DOHH2 (cell line): ENCODE measurements around the gene INSYN2B.

ENCODE experiments used
- H3F3A ChIP-seq: fragments of 200-600 bp; sonication (generic), shearing (Covaris generic); 2 replicates; pipeline ENCODE4 v1.6.0; 2016; ENCODE audit warnings: antibody characterized with exemption, mild to moderate bottlenecking; ENCODE audit not compliant: control insufficient read depth, insufficient read depth
- H3K27ac ChIP-seq: fragments of 200-600 bp; sonication (generic); 2 replicates; pipeline ENCODE4 v1.5.1; 2014; ENCODE audit warnings: low read depth, mild to moderate bottlenecking, low read length, moderate library complexity
- H3K27me3 ChIP-seq: fragments of 200-600 bp; sonication (generic); 2 replicates; pipeline ENCODE4 v1.6.1; 2014; ENCODE audit warnings: mild to moderate bottlenecking, low read length, mixed read lengths; ENCODE audit not compliant: control insufficient read depth
- H3K36me3 ChIP-seq: fragments of 200-600 bp; sonication (generic); 2 replicates; pipeline ENCODE4 v1.6.1; 2014; ENCODE audit warnings: mild to moderate bottlenecking, low read length, moderate library complexity, mixed read lengths; ENCODE audit not compliant: control insufficient read depth
- H3K4me1 ChIP-seq: fragments of 200-600 bp; sonication (generic); 2 replicates; pipeline ENCODE4 v1.6.1; 2014; ENCODE audit warnings: mild to moderate bottlenecking, low read length, mixed read lengths; ENCODE audit not compliant: control insufficient read depth
- H3K4me2 ChIP-seq: fragments of 200-600 bp; sonication (generic); 2 replicates; pipeline ENCODE4 v1.6.0; 2014; ENCODE audit warnings: mild to moderate bottlenecking, low read length, moderate library complexity
- H3K4me3 ChIP-seq: fragments of 200-600 bp; sonication (generic); 2 replicates; pipeline ENCODE4 v1.5.1; 2014; ENCODE audit warnings: mild to moderate bottlenecking, low read length, mixed read lengths
- H3K79me2 ChIP-seq: fragments of 200-600 bp; sonication (generic); 2 replicates; pipeline ENCODE4 v1.6.1; 2014; ENCODE audit warnings: mild to moderate bottlenecking, low read length, mixed read lengths; ENCODE audit not compliant: control insufficient read depth
- H3K9me2 ChIP-seq: fragments of 200-600 bp; sonication (generic); replicated peaks from 2 replicates; pipeline ENCODE4 v1.6.1; 2014; ENCODE audit warnings: mild to moderate bottlenecking, low read length, mixed read lengths; ENCODE audit not compliant: control insufficient read depth
- H3K9me3 ChIP-seq: fragments of 200-600 bp; sonication (generic); 2 replicates; pipeline ENCODE4 v1.6.1; 2014; ENCODE audit warnings: antibody characterized with exemption, low read length, mixed read lengths; ENCODE audit not compliant: control insufficient read depth, insufficient read depth
- H4K20me1 ChIP-seq: fragments of 200-600 bp; sonication (generic); 2 replicates; pipeline ENCODE4 v1.6.0; 2014; ENCODE audit warnings: low read depth, mild to moderate bottlenecking, antibody characterized with exemption, low read length, moderate library complexity; ENCODE audit not compliant: control insufficient read depth, insufficient read depth
- CTCF ChIP-seq: fragments of 200-600 bp; sonication (generic); IDR thresholded peaks from one replicate; pipeline ENCODE4 v1.5.1; 2014; ENCODE audit warnings: antibody characterized with exemption, mild to moderate bottlenecking, low read depth, low read length; ENCODE audit not compliant: poor library complexity, severe bottlenecking
- EZH2phosphoT487 ChIP-seq: fragments of 200-600 bp; sonication (generic); IDR thresholded peaks from 2 replicates; pipeline ENCODE4 v1.6.1; 2017; ENCODE audit warnings: borderline replicate concordance, mild to moderate bottlenecking, antibody characterized with exemption, low read length, moderate library complexity, mixed read lengths

Gene INSYN2B

DNA sequence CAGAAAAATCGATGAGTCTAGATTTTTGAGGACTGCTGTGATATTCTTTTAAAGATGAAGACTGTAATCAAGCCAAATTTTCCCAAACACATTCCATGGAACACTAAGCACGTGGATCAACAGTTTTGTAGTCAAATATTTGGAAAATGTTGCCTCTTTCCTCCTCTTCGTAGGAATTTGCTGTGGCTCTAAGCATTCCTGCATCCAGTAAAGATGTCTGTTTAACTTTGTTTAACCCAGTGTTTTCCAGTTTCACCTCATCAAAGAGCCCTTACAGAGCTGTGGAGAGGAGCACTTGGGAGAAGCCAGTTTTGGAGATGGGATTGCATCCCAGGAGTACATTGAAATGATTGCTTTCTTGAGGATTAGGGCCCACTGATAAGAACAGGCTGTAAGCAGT, 58.9 kb downstream of the INSYN2B start:
- Histone ChIP-seq H3K4me2 (no peak overlapping the region), H3F3A (no peaks in the 10 kb centered on the region), H3K27me3 (no peaks in the 10 kb centered on the region), H4K20me1 (no peaks in the 10 kb centered on the region), H3K27ac (no peak overlapping the region), H3K9me2 (no peaks in the 10 kb centered on the region), H3K4me3 (no peak overlapping the region), H3K9me3 (no peaks in the 10 kb centered on the region), H3K79me2 (no peaks in the 10 kb centered on the region), H3K36me3 (peaks cover 3% of the 10 kb centered on the region; the same call in 1 of the 2 replicates), H3K4me1 (no peaks in the 10 kb centered on the region)
- no peak for TF ChIP-seq EZH2phosphoT487
- TF ChIP-seq CTCF = no peak

- Histone ChIP-seq H3K4me2 (no peak overlapping the region), H3K27ac (no peak overlapping the region), H4K20me1 (no peaks in the 10 kb centered on the region), H3K9me3 (no peaks in the 10 kb centered on the region), H3K27me3 (no peaks in the 10 kb centered on the region), H3K36me3 (peaks cover 3% of the 10 kb centered on the region; the same call in 1 of the 2 replicates), H3K79me2 (no peaks in the 10 kb centered on the region), H3K4me3 (no peak overlapping the region), H3F3A (no peaks in the 10 kb centered on the region), H3K4me1 (no peaks in the 10 kb centered on the region), H3K9me2 (no peaks in the 10 kb centered on the region)
- no peak for TF ChIP-seq CTCF
- TF ChIP-seq EZH2phosphoT487 = no peak
Observed at GRCh38 chr5:169920474-169920873, 59.8 kb downstream of the INSYN2B start.

GRCh38 chr5:169918228-169918627, 62.1 kb downstream of the INSYN2B start:
- Histone ChIP-seq H3K9me2 (no peaks in the 10 kb centered on the region), H4K20me1 (no peaks in the 10 kb centered on the region), H3K27ac (no peak overlapping the region), H3K36me3 (peaks cover 3% of the 10 kb centered on the region; the same call in 1 of the 2 replicates), H3F3A (no peaks in the 10 kb centered on the region), H3K27me3 (no peaks in the 10 kb centered on the region), H3K4me3 (no peak overlapping the region), H3K9me3 (no peaks in the 10 kb centered on the region), H3K4me2 (no peak overlapping the region), H3K4me1 (no peaks in the 10 kb centered on the region), H3K79me2 (no peaks in the 10 kb centered on the region)
- TF ChIP-seq EZH2phosphoT487 = no peak
- no peak for TF ChIP-seq CTCF

- no peak overlapping the region for H3K4me2 ChIP-seq
- H3K9me2 ChIP-seq = no peaks in the 10 kb centered on the region
- H3K9me3 ChIP-seq = no peaks in the 10 kb centered on the region
- H3K27me3 ChIP-seq = no peaks in the 10 kb centered on the region
- no peak for TF ChIP-seq EZH2phosphoT487
- TF ChIP-seq CTCF = no peak
- no peaks in the 10 kb centered on the region for H3K79me2 ChIP-seq
- H3K4me3 ChIP-seq = no peak overlapping the region
- no peak overlapping the region for H3K27ac ChIP-seq
- H3K36me3 ChIP-seq = peaks cover 3% of the 10 kb centered on the region; the same call in 1 of the 2 replicates
- H3F3A ChIP-seq = no peaks in the 10 kb centered on the region
- no peaks in the 10 kb centered on the region for H4K20me1 ChIP-seq
- H3K4me1 ChIP-seq = no peaks in the 10 kb centered on the region
Observed at GRCh38 chr5:169917500-169917899, 62.8 kb downstream of the INSYN2B start.
